Stomach (tissue), 19 donors: ENCODE results near the gene TGFB1I1. TPM values are rescaled to one million over a fixed set of nuclear protein-coding genes. Genes with fewer than 3 reads are reported as not detected.

Experiments
- DNase-seq, 2 donors: peaks; one replicate each; pipeline versions ENCODE4 v3.0.0 to v3.0.0-alpha.2; 2013 to 2019
- H3K27ac ChIP-seq, 5 donors: fragments of 200-600 bp in 4 of 5; sonication (generic) in 4 of 5; one replicate each; pipeline ENCODE4 v1.5.1; 2013 to 2019; ENCODE audit warnings: mild to moderate bottlenecking in 1 of 5, moderate library complexity in 1 of 5
- H3K27me3 ChIP-seq, 3 donors: fragments of 200-600 bp; sonication (generic); one replicate each; pipeline ENCODE4 v1.5.1; 2017 to 2019; ENCODE audit warnings: mixed run types in 1 of 3
- H3K36me3 ChIP-seq, 4 donors: fragments of 200-600 bp; sonication (generic); 1 replicate in 3 of 4; 2 replicates in 1 of 4; pipeline ENCODE4 v1.5.1; 2016 to 2019
- H3K4me1 ChIP-seq, 4 donors: fragments of 200-600 bp; sonication (generic); one replicate each; pipeline ENCODE4 v1.5.1; 2016 to 2019
- H3K4me3 ChIP-seq, 4 donors: fragments of 200-600 bp; sonication (generic) in 3 of 4; one replicate each; pipeline ENCODE4 v1.5.1; 2016 to 2019; ENCODE audit warnings: mild to moderate bottlenecking in 1 of 4
- H3K9me3 ChIP-seq, 4 donors: fragments of 200-600 bp; sonication (generic); one replicate each; pipeline ENCODE4 v1.5.1; 2016 to 2019
- CTCF ChIP-seq, 7 experiments: fragments of 450-650 bp in 4 of 7; fragments of 200-600 bp in 3 of 7; sonication (generic) in 3 of 7; IDR thresholded peaks; one replicate each; pipeline ENCODE4 v1.5.1; 2016 to 2019; ENCODE audit warnings: antibody characterized with exemption in 7 of 7, control low read depth in 2 of 7, mild to moderate bottlenecking in 1 of 7
- EP300 ChIP-seq: sonication (generic); formaldehyde crosslinking; IDR thresholded peaks from one replicate; pipeline ENCODE4 v1.6.1; 2017; ENCODE audit warnings: antibody characterized with exemption
- POLR2A ChIP-seq, 4 donors: fragments of 450-650 bp; IDR thresholded peaks; one replicate each; pipeline ENCODE4 v1.6.1; 2016; ENCODE audit warnings: antibody characterized with exemption in 4 of 4, control low read depth in 2 of 4, mild to moderate bottlenecking in 1 of 4, moderate library complexity in 1 of 4
- POLR2AphosphoS5 ChIP-seq, 3 donors: sonication (generic); formaldehyde crosslinking; IDR thresholded peaks; one replicate each; pipeline ENCODE4 v1.6.1; 2016; ENCODE audit warnings: antibody characterized with exemption in 3 of 3
- WGBS, 5 donors: extraction: QIAGEN DNeasy Blood & Tissue Kit in 3 of 5; methylation state at CpG; one replicate each; pipeline versions ENCODE4 v1.1.5 to v1.1.7; 2013 to 2018; 5-methylcytosine and 5-hydroxymethylcytosine counted together
- intact Hi-C: fragments of 100-400 bp; cut with DNase I; formaldehyde crosslinking; loops from one replicate; pipeline ENCODE4 v1.15.1; 2023; ENCODE audit warnings: low total_unique reads
- long read RNA-seq, 10 donors: transcript quantifications; one replicate each; lab custom pipeline, GENCODE V29; 2026
- polyA plus RNA-seq, 3 donors: library from polyadenylated mRNA; stranded (reverse); fragments of 200-250 nt; gene quantifications; one replicate each; pipeline ENCODE4 v1.2.3, GENCODE V29; 2013
- total RNA-seq, 5 donors: library from RNA; depleted of rRNA; stranded (reverse); fragments of >200 nt; gene quantifications; one replicate each; pipeline versions ENCODE4 v1.1.0 to v1.2.3, GENCODE V29; 2014 to 2016
- donor health status: healthy with polysubstance abuse.
- donor health status: Bipolar disorder and iron deficiency.
- donor health status: healthy.

TGFB1I1 gene
- total RNA-seq (10 to 100 TPM; 36.0 to 84.0 (median 63.1) TPM), polyA plus RNA-seq (10 to 100 TPM; 44.8 to 49.3 (median 49.1) TPM)
- long read RNA-seq, donor 1, transcript TGFB1I1-214 (10 exons, 1,770 nt): minor isoform, 10 of 56 reads
- long read RNA-seq, donor 1, transcript TGFB1I1-203 (11 exons, 1,898 nt): major isoform, 23 of 56 reads
- long read RNA-seq, donor 1, partial matches to known transcripts: 21 of 56 reads
- long read RNA-seq, donor 1, other reads (novel, unspliced or antisense): 0 of 56 reads
- long read RNA-seq, donor 2, transcript TGFB1I1-214 (10 exons, 1,770 nt): minor isoform, 9 of 45 reads
- long read RNA-seq, donor 2, transcript TGFB1I1-203 (11 exons, 1,898 nt): major isoform, 24 of 45 reads
- long read RNA-seq, donor 2, partial matches to known transcripts: 12 of 45 reads
- long read RNA-seq, donor 2, other reads (novel, unspliced or antisense): 0 of 45 reads
- long read RNA-seq, donor 3, transcript TGFB1I1-214 (10 exons, 1,770 nt): minor isoform, 5 of 15 reads
- long read RNA-seq, donor 3, transcript TGFB1I1-203 (11 exons, 1,898 nt): major isoform, 8 of 15 reads
- long read RNA-seq, donor 3, partial matches to known transcripts: 0 of 15 reads
- long read RNA-seq, donor 3, other reads (novel, unspliced or antisense): 0 of 15 reads
- long read RNA-seq, donor 4, transcript TGFB1I1-203 (11 exons, 1,898 nt): major isoform, 5 of 6 reads
- long read RNA-seq, donor 4, partial matches to known transcripts: 0 of 6 reads
- long read RNA-seq, donor 4, other reads (novel, unspliced or antisense): 0 of 6 reads
- long read RNA-seq, donor 5, transcript TGFB1I1-214 (10 exons, 1,770 nt): minor isoform, 7 of 48 reads
- long read RNA-seq, donor 5, transcript TGFB1I1-203 (11 exons, 1,898 nt): major isoform, 20 of 48 reads
- long read RNA-seq, donor 5, partial matches to known transcripts: 16 of 48 reads
- long read RNA-seq, donor 5, other reads (novel, unspliced or antisense): 0 of 48 reads
- long read RNA-seq, donor 6, transcript TGFB1I1-203 (11 exons, 1,898 nt): major isoform, 26 of 63 reads
- long read RNA-seq, donor 6, transcript TGFB1I1-214 (10 exons, 1,770 nt): minor isoform, 8 of 63 reads
- long read RNA-seq, donor 6, partial matches to known transcripts: 28 of 63 reads
- long read RNA-seq, donor 6, other reads (novel, unspliced or antisense): 0 of 63 reads
- long read RNA-seq, donor 7, transcript TGFB1I1-214 (10 exons, 1,770 nt): minor isoform, 15 of 66 reads
- long read RNA-seq, donor 7, transcript TGFB1I1-203 (11 exons, 1,898 nt): major isoform, 46 of 66 reads
- long read RNA-seq, donor 7, partial matches to known transcripts: 0 of 66 reads
- long read RNA-seq, donor 7, other reads (novel, unspliced or antisense): 0 of 66 reads
- long read RNA-seq, donor 8, transcript TGFB1I1-203 (11 exons, 1,898 nt): major isoform, 9 of 12 reads
- long read RNA-seq, donor 8, partial matches to known transcripts: 0 of 12 reads
- long read RNA-seq, donor 8, other reads (novel, unspliced or antisense): 0 of 12 reads
- long read RNA-seq, donor 9, transcript TGFB1I1-203 (11 exons, 1,898 nt): major isoform, 15 of 20 reads
- long read RNA-seq, donor 9, partial matches to known transcripts: 0 of 20 reads
- long read RNA-seq, donor 9, other reads (novel, unspliced or antisense): 0 of 20 reads
- long read RNA-seq, donor 10, partial matches to known transcripts: 0 of 1 reads
- long read RNA-seq, donor 10, other reads (novel, unspliced or antisense): 0 of 1 reads

- H3K9me3 ChIP-seq: no peaks in the 10 kb centered on the region
- intact Hi-C loops: no loop called here
- DNase-seq: peak in 1 of 2 donors; percentile 90
Observed at GRCh38 chr16:31471875-31472708, at the start of gene TGFB1I1. TSS of gene TGFB1I1 (plus strand) at chr16:31472152. CDS start at chr16:31472189, 37 bp downstream.

DNA sequence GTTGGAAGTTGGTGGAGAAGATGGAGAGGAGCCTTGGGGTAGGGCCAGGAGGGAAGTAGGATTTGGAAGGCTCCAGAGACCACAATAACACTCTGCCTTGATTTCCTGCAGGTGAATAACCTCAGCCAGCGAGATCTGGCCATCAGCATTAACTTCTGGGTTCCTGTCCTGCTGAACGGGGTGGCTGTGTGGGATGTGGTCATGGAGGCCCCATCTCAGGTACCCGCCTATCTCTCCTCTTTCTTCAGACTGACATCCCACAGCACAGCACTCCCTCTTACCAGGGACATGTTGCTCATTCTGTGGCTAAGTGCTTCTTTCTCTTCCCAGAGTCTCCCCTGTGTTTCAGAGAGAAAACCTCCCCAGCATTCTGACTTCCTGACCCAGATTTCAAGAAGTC lies 48.7 kb upstream of the TGFB1I1 start:
- Histone ChIP-seq H3K4me1 (peaks cover 0 to 11% (median 9%) of the 10 kb centered on the region in 4 donors), H3K27ac (no peak overlapping the region), H3K4me3 (no peak overlapping the region), H3K9me3 (no peaks in the 10 kb centered on the region), H3K27me3 (peaks cover 0 to 35% (median 6%) of the 10 kb centered on the region in 3 donors), H3K36me3 (no peaks in the 10 kb centered on the region)
- DNase-seq: no peak
- intact Hi-C loops: no loop called here
- no peak for TF ChIP-seq EP300
- no peak for TF ChIP-seq POLR2AphosphoS5 (IDR thresholded peaks at IDR 0.05)
- TF ChIP-seq CTCF (IDR thresholded peaks at IDR 0.05): no peak
- no peak for TF ChIP-seq POLR2A (IDR thresholded peaks at IDR 0.05)
- 58 to 83% (median 77%) methylated on average over 3 of the region's 3 CpGs for WGBS, 5 donors

More at GRCh38 chr16:31471875-31472708, at the start of gene TGFB1I1:
- Histone ChIP-seq H3K36me3 (peaks cover 12 to 42% (median 35%) of the 10 kb centered on the region in 4 donors), H3K4me1 (peaks cover 24 to 62% (median 51%) of the 10 kb centered on the region in 4 donors), H3K4me3 (peak within 1 kb of the TSS; percentile 56 to 81 (median 68)), H3K27me3 (peaks cover 0 to 14% (median 0%) of the 10 kb centered on the region in 3 donors), H3K27ac (peak within 1 kb of the TSS; percentile 70 to 96 (median 88))
- no peak for TF ChIP-seq POLR2A (IDR thresholded peaks at IDR 0.05)
- TF ChIP-seq POLR2AphosphoS5 (IDR thresholded peaks at IDR 0.05): no peak
- TF ChIP-seq EP300: no peak
- TF ChIP-seq CTCF (IDR thresholded peaks at IDR 0.05): no peak
- 0 to 2% (median 1%) methylated on average over 27 to 63 of the region's 63 CpGs for whole genome bisulfite sequencing, 5 donors

- no peak overlapping the region for H3K4me3 ChIP-seq
- WGBS, 5 donors: 67 to 85% (median 80%) methylated on average over 10 to 12 of the region's 12 CpGs
- no peak for TF ChIP-seq EP300
- intact Hi-C loops: no loop called here
- no peaks in the 10 kb centered on the region for H3K36me3 ChIP-seq
- H3K4me1 ChIP-seq: peaks cover 0 to 13% (median 11%) of the 10 kb centered on the region in 4 donors
- H3K27me3 ChIP-seq: peaks cover 0 to 30% (median 6%) of the 10 kb centered on the region in 3 donors
- no peak for DNase-seq
- H3K27ac ChIP-seq: no peak overlapping the region
- H3K9me3 ChIP-seq: no peaks in the 10 kb centered on the region
Observed at GRCh38 chr16:31423801-31424200, 48.2 kb upstream of the TGFB1I1 start.
